ENCODE results near the gene CATSPER4. TPM values are rescaled to one million over a fixed set of nuclear protein-coding genes. Genes with fewer than 3 reads are reported as not detected.

Gene CATSPER4
- total RNA-seq, 4 donors from 2014 or later, result not detected

- TF ChIP-seq CTCF (IDR thresholded peaks at IDR 0.05), result no peak
- no peak for TF ChIP-seq POLR2A (IDR thresholded peaks at IDR 0.05)
- no peak overlapping the region for H3K4me3 ChIP-seq (ENCODE audit: low read depth, poor library complexity, severe bottlenecking)
- DNase-seq (ENCODE audit: low spot score in 2 of 2), result no peak
- intact Hi-C loops (cut with DNase I; ENCODE audit: low total_unique reads), result no loop called here
- WGBS, 2 donors, result 55 to 63% methylated on average over 4 of the region's 4 CpGs
Measured at GRCh38 chr1:26169198-26169554, 21.2 kb upstream of the CATSPER4 start.

DNA sequence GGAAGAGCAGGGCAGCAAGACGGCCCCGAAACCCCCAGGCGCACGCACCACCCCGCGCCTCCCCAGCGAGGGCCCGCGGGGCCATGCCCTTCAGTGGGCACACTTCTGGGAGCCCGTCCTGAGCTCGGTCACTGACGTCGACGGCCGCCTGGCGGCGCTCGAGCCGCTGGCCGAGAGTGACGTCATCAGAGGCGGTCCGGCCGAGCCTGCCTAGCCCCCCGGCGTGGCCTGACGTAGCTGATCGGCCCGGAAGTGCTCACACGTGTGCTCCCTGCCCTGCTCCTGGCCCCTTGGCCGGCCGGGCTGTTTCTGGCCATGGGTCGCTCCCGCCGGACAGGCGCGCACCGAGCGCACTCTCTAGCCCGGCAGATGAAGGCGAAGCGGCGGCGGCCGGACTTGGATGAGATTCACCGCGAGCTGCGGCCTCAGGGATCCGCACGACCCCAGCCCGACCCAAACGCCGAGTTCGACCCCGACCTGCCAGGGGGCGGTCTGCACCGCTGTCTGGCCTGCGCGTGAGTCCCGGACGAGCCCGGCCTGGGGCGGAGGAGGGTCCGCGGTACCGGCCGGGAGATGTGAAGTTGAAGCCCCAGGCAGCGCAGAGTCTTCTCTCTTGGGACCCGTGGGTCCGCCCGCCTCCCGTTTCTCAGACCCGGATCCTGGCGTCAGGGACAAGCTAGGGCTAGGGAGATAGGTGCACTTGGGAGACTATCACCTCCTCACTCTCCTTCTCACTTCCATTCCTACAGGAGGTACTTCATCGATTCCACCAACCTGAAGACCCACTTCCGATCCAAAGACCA, 20.5 kb upstream of the CATSPER4 start, which contains the start of gene ZNF593:
Gene ZNF593 (plus strand): TSS at position 240 of the 803 bp plus-strand sequence. CDS start 76 bp downstream, at position 316.
- 1% methylated on average over 52 to 59 of the region's 76 CpGs for WGBS, 2 donors
- no peak for TF ChIP-seq POLR2A (IDR thresholded peaks at IDR 0.05)
- peak in 1 of 3 donors; percentile 89 for TF ChIP-seq CTCF (IDR thresholded peaks at IDR 0.05)
- DNase-seq (ENCODE audit: low spot score in 2 of 2), result peak; percentile 84 to 98
- intact Hi-C loops (cut with DNase I; ENCODE audit: low total_unique reads), result loop anchor here (10.0 kb wide), 1 partner anchor 155 kb away; no protein-coding TSS in a partner anchor
- peak within 1 kb of the TSS; percentile 84 for H3K4me3 ChIP-seq (ENCODE audit: low read depth, poor library complexity, severe bottlenecking)

DNA sequence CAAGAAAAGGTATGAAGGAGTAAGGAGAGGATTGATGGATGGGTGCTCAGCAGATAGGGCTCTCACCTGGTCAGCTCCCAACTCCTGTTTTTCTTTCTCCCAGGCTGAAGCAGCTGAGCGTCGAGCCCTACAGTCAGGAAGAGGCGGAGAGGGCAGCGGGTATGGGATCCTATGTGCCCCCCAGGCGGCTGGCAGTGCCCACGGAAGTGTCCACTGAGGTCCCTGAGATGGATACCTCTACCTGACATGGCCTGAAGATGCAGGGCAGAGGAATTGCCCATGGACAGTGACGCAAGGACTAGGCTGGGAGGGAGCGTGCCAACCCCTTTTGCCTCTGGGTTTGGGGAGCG, 20.0 kb upstream of the CATSPER4 start:
- 64 to 65% methylated on average over 9 of the region's 9 CpGs for WGBS, 2 donors
- intact Hi-C loops (cut with DNase I; ENCODE audit: low total_unique reads), result loop anchor here (10.0 kb wide), 1 partner anchor 154 kb away; no protein-coding TSS in a partner anchor

GRCh38 chr1:26171084-26172072, 19.0 kb upstream of the CATSPER4 start, which contains the start of gene ZNF593OS:
Gene ZNF593OS (minus strand): TSS chr1:26171832. CDS start chr1:26171661, 171 bp downstream.
- TF ChIP-seq CTCF (IDR thresholded peaks at IDR 0.05) (no peak), POLR2A (IDR thresholded peaks at IDR 0.05) (no peak)
- intact Hi-C loops (cut with DNase I; ENCODE audit: low total_unique reads), result loop anchor here (10.0 kb wide), 1 partner anchor 153 kb away; no protein-coding TSS in a partner anchor
- WGBS, 2 donors, result 90 to 93% methylated on average over 34 of the region's 34 CpGs
- H3K4me3 ChIP-seq (ENCODE audit: low read depth, poor library complexity, severe bottlenecking), result no peak within 1 kb of the TSS
- DNase-seq (ENCODE audit: low spot score in 2 of 2), result no peak

More for the DNA sequence above, 20.0 kb upstream of the CATSPER4 start:
- H3K4me3 ChIP-seq (ENCODE audit: low read depth, poor library complexity, severe bottlenecking), result peak overlapping the region; percentile 84
- TF ChIP-seq CTCF (IDR thresholded peaks at IDR 0.05) (no peak), POLR2A (IDR thresholded peaks at IDR 0.05) (no peak)
- DNase-seq (ENCODE audit: low spot score in 2 of 2), result no peak

GRCh38 chr1:26175346-26175745, 15.1 kb upstream of the CATSPER4 start:
- TF ChIP-seq CTCF (IDR thresholded peaks at IDR 0.05) (no peak), POLR2A (IDR thresholded peaks at IDR 0.05) (no peak)
- intact Hi-C loops (cut with DNase I; ENCODE audit: low total_unique reads), result loop anchor here (10.0 kb wide), 1 partner anchor 149 kb away; no protein-coding TSS in a partner anchor
- no peak overlapping the region for H3K4me3 ChIP-seq (ENCODE audit: low read depth, poor library complexity, severe bottlenecking)
- DNase-seq (ENCODE audit: low spot score in 2 of 2), result no peak
- 90 to 94% methylated on average over 7 to 8 of the region's 8 CpGs for WGBS, 2 donors

Measured in lower leg skin (tissue), 4 donors.